GM19397 (cell line): ENCODE measurements around the gene VWA2.

ENCODE experiments used
- ATAC-seq: cut with Tn5 transposase; IDR thresholded peaks from one replicate; pipeline ENCODE4 v1.9.1; 2021; ENCODE audit warnings: mild to moderate bottlenecking, moderate library complexity; ENCODE audit not compliant: unreplicated experiment

VWA2 gene

DNA sequence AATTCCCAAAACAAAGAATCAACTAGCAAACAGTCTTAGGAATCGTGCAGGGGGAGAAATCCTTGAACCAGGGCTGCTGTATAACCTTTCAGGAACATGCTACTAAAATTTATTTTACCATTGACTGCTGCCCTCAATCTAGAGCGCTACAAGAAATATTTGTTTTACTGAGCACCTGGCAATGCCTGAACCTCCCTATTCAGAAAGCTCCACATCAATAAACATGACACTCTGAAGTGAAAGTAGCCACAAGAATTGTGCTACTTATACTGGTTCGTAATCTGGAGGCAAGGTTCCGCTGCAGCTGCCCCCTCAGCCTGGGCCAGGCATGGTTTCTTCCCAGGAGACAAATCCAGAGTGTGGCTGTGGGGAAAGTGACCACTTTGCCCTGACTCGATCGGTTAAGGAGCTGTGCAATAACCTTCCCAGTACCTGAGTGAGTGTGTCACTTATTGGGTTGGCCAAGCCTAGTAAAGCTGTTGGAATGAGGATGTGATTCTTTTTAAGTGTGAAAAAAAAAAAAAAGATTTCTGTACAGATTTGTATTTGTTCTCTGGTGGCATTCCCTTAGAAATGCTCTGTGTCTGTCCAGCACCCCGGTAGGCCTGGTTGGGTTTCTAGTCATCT is 7.7 kb downstream of the VWA2 start:
- no peak for ATAC-seq

DNA sequence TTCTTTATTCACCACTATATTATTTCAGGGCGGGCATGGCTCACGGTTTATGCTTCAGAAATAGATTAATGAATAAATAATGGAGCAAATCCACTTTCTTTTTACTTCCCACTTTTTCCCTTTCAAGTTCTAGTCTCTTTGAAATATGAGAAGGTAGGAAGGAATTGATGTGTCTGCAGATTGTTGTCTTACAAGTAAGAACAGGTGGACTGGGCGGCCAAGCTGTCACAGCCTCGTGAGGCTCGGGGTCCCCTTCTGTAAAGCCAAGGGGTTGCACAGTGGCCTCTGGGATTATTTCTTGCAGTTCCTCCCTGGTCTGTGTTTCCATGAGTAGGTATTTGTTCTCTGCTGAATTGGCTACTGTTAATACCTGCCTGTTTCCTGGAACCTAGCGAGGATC is 11.2 kb downstream of the VWA2 start:
- no peak for ATAC-seq

DNA sequence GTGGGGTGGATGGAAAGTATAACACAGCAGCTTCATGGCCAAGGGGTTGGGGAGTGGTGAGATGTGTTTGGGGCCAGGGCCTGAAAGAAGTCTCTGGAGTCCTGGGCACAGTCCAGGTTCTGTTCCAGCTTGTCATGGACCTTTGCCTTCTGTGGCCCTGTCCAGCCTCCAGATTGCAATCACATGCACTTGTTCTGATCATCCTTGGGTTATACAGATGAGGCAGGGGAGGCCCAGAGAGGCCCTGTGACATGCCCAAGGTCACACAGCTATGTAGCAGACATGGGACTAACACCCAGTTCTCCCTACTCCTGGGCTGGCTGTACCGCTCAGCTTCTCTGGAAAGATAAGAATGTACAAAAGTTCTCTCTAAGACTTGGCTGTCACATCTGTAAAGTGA is 11.7 kb downstream of the VWA2 start:
- no peak for ATAC-seq

DNA sequence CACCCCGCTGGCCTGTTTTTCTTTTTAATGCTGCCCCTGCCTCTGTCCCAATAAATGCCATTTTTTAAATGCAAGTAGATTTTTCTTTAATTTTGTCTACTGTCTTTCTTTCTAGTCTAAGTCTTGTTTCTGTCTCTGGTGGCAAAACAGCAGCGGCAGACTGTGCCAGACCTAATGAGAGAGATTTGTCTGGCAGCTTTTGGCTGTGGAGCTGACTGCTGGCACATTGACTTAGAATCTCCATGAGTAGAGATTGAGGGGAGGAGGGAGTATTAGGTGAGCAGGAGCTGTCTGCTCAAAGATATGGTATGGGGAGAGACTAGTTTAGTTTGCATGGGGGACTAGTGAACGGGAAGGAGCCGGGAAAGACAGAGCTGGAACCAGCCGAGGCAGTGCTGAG is 13.0 kb downstream of the VWA2 start:
- ATAC-seq: no peak

DNA sequence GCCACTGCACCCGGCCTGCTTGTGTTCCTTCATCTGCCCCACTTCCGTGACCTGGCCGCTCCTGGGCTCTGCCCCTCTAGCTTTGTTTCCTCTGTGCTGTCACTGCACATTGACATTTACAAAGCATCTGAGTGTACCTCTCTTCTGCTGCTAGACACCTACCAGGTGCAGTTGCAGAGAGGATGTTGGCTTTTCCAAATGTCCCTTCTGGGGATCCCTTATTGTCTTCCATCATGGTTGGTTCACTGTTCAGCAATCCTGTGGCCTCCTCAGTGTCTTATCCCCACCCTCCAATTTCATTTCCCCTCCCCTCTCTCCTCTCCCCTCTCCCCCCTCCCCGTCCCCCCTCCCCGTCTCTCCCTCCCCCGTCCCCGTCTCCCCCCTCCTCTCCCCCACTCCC is 13.8 kb downstream of the VWA2 start:
- no peak for ATAC-seq

DNA sequence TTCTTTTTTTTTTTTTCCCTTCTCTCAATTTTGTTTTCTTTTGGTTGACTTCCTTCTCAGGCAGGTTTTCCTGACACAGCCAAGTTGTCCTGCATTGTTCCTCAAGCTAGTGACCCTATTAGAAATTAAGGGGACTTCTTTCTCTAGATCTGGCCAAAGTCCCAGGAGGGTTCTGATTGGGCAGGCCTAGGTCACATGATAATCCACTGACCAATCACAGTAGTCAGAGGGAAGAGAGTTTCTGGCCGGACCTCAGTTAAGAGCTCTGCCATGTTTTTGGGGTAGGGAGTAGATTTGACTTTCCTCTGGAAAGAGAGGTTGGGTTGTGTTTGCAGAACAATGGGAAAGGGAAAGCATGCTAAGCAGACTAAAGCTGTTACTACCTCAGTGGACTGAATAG is 16.2 kb downstream of the VWA2 start:
- ATAC-seq: no peak

DNA sequence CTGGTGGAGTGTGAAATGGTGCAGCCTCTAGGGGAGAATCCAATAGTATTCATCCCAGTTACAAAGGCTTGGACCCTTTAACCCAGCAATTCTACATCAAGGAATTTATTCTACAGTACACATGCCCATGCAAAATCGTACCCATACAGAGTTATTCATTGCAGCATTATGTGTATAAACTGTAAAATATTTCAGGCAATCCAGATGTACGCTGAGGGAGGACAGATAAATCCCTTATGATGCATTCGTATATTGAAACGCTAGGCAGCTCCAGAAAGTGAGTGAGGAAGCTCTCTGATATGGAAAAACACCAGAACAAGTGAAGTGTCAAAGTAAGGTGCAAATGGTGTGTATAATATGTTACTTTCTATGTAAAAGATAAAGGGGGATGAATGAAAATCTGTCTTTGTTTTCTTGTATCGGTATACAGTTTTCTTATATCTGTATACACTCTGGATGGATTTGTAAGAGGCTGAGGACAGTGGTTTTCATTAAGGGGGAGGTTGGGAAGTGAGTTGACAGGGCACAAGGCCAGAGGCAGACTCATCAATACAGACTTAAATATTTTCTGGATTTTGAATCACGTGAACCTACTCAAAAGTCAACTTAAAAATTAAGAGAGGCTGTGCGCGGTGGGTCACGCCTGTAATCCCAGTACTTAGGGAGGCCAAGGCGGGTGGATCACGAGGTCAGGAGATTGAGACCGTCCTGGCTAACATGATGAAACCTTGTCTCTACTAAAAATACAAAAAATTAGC is 17.1 kb downstream of the VWA2 start:
- no peak for ATAC-seq

DNA sequence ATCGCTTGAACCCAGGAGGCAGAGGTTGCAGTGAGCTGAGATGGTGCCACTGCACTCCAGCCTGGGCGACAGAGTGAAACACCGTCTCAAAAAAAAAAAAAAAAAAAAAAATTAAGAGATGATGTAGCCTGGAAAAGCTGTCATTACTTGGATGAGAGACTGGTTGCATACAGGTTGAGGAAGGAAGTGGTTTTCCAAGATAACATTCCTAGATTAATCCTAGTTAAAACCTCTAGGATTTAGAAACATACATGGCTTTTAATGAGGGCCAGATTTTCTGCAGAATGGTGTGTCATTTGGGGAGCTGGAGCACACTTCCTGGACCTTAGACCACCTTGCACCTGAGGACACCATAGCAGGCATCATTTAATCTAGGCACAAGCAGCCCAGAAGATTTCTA is 17.8 kb downstream of the VWA2 start:
- no peak for ATAC-seq

DNA sequence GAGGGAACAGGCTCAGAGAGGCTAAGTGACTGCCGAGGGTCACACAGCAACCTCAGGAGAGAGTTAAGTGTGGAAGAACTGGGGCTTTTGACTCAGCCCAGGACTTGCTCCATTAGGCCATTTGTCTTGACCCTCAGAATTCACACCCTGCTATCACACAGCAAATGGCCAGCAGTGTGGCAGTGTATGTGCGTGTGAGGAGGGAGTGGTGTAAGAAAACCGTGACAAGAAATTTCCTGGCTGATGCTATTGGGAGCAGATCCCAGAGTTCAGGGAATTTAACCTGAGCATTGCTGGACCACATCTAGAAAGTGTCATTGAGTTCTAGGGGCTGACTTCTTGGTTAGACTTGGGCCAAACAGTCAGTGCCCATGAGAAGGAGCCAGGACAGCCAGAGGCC is 18.4 kb downstream of the VWA2 start:
- no peak for ATAC-seq

DNA sequence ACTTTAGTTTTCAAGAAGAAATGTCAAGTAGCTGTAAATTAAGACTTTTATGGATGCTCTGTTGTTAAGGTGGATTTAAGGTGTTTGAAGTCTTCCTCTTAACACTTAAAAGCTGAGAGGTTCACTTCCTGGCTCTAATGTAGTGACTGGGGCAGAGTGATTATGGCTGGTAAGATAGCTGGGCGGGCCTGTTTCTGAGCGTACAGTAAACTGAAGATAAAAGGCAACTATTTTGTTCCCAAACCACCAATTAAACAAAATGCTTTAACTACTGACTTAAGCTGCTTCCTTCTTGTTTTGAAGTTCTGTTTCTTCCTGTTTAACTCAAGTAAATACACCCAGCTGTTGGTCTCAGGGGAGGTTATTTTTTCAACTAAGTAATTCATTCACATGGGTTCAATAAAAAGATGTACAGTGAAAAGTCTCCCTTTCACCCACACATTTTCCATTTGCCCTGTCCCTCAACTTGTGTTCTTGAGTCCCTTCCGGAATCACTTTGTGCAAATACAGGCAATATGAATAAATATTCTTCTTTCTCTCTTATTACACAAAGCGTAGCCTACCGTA is 19.3 kb downstream of the VWA2 start:
- ATAC-seq: no peak

DNA sequence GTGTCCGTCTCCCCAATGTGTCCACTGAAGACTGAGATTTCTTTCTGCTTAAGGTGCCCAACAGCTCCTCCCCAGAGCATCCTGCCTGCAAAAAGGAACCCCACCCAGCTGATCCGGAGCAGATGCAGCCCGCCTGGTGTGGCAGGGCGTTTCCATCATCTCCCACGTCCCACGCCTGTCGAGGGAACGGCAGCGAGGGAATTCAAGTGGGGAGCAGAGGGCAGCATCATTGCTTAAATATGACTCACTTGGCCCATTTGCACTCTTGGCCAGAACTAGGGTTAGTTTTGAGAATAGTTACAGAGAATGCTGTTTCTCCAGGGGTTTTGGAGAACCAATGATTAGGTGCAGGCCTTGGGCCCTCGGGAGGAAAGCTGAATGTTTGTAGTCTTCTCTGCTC is 20.8 kb downstream of the VWA2 start:
- no peak for ATAC-seq

DNA sequence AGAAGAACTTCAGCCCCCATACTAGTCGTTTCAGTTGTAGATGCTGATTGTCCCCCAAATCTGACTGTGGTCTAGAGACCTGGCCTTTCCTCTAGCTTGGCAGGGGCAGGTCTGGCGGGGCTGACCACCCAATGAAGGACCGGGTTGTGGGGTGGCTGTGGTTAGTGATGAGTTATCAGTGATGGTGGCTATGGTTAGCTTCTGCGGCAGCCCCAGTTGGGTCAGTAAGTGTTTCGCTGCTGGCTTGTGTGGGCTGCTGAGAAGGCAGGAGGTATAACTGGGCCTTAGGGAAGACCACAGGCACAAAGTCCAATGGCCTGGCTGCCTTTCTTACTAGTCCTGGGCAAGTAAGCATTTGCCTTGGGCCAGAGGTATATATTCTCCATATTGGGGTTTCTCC is 21.3 kb downstream of the VWA2 start:
- ATAC-seq: no peak

DNA sequence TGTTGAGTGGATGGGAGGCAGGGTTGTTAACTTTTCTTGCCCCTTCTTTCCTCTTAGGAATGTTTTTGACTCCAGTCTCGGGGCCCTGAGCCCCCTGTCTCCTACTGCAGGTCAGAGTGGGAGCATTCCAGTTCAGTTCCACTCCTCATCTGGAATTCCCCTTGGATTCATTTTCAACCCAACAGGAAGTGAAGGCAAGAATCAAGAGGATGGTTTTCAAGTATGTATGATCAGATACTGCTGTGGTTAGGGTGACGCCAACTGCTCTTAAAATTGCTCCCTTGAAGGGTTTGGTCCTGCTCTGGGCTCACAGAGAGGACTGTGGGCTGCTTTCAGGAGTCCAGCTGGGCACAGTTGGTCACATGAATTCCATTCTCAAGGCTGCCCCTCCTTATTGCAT is 22.0 kb downstream of the VWA2 start:
- ATAC-seq: no peak

DNA sequence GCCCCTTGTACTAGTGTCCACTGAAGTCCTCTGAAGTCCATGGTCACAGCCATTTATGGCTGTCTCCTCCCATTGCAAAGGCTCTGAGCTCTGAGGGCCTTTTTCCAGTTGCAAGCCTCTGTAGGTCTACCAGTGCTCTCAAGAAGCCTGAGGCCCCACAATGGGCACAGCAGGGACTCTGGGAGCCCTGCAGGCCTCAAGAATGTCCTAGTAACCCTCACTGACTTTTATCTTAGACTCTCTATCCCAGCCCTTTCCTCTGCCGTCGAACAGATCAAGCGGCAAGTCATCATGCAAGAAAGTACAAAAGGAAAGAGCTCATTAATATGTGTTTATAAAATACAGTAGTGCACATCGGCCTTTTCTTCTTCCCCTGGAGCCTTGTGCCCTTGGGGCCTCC is 23.4 kb downstream of the VWA2 start:
- ATAC-seq: no peak

DNA sequence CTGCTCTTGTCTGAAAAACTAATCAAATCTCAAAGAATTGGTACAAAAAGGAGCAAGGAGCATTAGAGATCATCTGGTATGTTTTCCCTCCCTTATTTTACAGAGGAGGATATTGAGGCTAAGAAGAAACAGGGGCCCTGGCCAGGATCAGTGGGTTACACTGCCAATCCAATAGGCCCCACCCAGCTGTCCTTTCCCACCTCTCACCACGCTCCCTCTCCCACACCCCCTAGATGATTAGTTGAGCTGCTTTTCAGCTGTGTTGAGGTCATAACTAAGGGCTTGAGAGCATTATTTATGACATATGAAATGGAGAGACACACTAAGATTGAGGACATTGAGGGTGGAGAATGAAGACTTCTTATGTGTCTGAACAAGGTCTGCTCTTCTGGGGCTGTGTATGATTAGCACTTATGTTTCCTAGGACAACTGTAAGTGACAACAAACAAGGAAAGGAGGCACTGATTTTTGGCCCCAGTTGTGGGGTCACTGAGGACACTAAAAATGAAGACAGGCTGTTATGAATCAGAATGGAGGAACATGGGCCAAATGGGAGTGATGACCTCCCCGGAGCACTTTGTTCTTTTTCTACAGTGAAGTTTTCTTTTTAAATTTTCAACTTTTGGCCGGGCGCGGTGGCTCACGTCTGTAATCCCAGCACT is 26.5 kb downstream of the VWA2 start:
- no peak for ATAC-seq

DNA sequence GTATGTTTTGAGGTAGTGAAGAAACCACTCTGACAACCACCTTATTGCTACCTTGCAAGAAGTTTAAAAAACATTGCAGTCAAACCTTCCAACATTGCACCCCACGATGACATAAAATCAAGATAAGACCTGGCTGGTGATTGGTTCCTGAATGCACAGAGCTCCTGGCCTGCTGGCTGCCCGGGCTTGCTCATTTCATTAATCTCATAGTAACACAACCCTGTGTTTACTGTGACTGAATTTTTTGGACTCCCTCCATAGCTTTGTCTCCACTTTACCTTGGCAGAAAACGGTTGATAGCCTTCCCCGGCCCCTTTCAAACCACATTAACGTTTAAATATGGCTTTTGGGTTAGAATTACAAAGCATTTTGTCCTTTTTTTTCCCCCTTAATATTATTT is 27.5 kb downstream of the VWA2 start:
- ATAC-seq: no peak

DNA sequence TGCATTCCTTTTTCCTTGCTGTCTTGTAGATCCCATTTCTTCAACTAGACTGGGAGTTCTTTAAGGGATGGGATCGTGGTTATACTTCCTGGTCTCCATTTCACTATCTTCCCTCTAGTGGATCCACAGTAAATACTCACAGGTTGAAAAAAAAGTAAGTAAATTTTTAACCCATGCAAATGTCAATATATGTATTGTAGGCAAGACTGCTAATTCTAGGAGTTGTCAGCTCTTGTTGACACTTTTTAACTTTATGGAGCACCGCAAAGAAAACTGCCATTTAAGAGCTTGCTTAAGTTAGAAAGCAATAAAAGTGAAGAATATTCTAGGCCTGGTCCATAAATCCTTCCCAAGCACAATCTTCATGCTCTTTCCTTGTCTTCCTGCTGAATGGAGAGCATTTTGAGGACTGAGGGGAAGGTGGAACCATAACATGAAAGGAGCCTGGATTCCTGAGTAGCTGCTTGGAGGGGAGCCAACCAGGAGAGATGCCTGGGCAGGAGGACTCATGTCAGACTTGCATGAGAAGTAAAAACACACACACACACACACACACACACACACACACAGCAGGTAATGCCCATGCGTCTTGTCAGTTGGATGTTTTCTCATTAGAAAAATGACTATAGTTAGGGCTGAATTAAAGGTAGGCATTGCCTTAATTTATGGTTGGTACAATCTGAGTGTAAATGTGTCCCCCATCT is 32.2 kb downstream of the VWA2 start:
- ATAC-seq: no peak

DNA sequence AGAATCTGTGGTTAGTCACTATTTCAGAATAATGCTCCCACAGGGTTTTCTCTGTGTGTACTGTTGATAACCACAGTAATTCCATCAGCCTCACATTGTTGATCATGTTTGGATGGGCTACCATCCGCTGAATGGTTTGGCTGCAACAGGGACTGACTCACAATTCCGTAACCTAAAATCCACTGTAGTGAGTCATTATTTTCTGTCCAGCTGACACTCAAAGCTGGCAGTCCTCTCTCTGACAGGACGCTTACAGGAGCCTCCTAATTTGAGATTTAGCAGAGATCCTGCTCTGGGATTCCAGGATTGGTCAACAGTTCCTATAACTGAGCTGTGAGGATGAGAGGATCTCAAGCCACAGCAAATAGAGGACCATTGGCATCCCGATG is 32.7 kb downstream of the VWA2 start:
- ATAC-seq: no peak

DNA sequence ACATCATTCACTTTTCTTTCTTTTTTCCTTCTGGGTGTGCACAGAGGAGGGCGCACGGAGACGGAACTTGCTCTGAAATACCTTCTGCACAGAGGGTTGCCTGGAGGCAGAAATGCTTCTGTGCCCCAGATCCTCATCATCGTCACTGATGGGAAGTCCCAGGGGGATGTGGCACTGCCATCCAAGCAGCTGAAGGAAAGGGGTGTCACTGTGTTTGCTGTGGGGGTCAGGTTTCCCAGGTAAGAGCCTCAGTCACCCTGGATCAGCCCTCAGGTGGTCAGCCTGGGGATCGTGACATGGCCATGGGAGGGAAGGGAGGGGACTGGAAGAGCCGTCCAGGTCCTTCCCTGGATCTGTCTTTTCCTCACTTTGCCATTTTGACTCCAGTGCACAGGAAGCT is 33.6 kb downstream of the VWA2 start:
- ATAC-seq: no peak

DNA sequence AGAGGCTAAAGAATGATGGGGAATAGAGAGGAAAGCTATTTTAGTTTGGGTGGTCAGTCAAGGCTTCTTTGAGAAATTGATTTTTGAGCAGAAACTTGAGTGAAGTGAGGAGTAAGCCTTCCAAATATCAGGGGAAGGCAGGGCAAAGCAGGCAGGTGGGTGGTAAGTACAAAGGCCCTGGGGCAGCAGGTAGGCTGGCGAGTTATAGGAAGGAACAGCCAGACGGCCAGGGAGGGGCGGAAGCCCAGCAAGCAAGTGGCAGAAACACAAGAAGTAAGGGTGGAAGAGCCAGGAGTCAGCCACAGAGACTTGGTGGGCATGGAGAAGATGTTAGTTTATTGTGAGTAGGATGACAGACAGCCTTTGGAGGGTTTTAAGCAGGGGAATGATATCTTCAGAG is 34.9 kb downstream of the VWA2 start:
- no peak for ATAC-seq

DNA sequence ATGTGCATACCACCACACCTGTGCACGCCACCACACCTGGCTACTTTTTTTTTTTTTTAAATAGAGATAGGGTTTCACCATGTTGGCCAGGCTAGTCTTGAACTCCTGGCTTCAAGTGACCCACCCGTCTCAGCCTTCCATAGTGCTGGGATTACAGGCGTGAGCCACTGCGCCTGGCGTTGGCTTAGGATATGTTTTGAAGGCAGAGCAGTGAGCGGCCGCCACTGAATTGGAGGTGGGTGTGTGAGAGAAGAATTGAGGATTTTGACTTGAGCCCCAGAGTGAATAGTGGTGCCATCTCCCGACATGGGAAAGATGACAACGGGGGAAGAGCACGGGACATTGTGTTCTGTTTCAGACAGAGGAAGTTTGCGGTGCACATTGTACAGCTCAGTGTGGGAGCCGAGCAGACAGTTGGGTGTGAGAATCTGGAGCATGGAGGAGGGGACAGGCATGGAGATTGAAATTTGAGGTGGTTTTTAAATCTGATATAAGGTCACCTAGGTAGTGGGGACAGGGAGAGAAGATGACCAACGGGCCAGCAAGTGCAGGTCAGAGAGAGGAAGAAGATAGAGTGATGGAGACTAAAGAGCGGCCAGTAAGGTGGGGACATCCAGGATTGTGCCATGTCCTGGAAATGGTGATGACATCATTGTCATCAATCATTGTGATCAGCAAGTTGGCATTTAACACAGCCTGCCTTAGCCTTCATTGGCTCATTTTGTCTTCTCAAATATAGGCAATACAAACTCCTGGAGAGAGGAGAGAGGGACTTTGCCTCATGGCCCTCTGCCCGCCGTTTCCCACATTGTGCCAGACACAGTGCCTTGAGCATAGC is 35.8 kb downstream of the VWA2 start:
- ATAC-seq: no peak
